22Rv1 (cell line): ENCODE measurements around the gene MAN2A1.

ENCODE experiments used
- H3K27ac ChIP-seq: fragments of 450-650 bp; 2 replicates; pipeline ENCODE4 v1.5.1; 2017
- CTCF ChIP-seq: fragments of 450-650 bp; IDR thresholded peaks from 2 replicates; pipeline ENCODE4 v1.5.1; 2017; ENCODE audit warnings: mild to moderate bottlenecking
- ZFX ChIP-seq: fragments of 450-650 bp; IDR thresholded peaks from 2 replicates; pipeline ENCODE4 v1.6.1; 2017; ENCODE audit warnings: antibody characterized with exemption, borderline replicate concordance

The MAN2A1 gene

GRCh38 chr5:109786206-109786855 lies 96.6 kb downstream of the MAN2A1 start:
- no peak for TF ChIP-seq ZFX
- TF ChIP-seq CTCF: no peak
- H3K27ac ChIP-seq: no peak overlapping the region

- no peak overlapping the region for H3K27ac ChIP-seq
- TF ChIP-seq CTCF (no peak), ZFX (no peak)
Observed at GRCh38 chr5:109788596-109788995, 98.9 kb downstream of the MAN2A1 start.

GRCh38 chr5:109792613-109793012 lies 102.9 kb downstream of the MAN2A1 start:
- H3K27ac ChIP-seq: no peak overlapping the region
- TF ChIP-seq ZFX: no peak
- TF ChIP-seq CTCF: no peak

- no peak for TF ChIP-seq ZFX
- no peak overlapping the region for H3K27ac ChIP-seq
Observed at GRCh38 chr5:109803854-109804253, 114.1 kb downstream of the MAN2A1 start.

GRCh38 chr5:109805472-109805871 lies 115.7 kb downstream of the MAN2A1 start:
- no peak overlapping the region for H3K27ac ChIP-seq
- TF ChIP-seq CTCF (no peak), ZFX (no peak)

GRCh38 chr5:109805883-109806282 lies 116.2 kb downstream of the MAN2A1 start:
- TF ChIP-seq ZFX (no peak), CTCF (no peak)

GRCh38 chr5:109812698-109813097 lies 123.0 kb downstream of the MAN2A1 start:
- H3K27ac ChIP-seq: no peak overlapping the region
- no peak for TF ChIP-seq CTCF
- TF ChIP-seq ZFX: no peak

More at GRCh38 chr5:109805883-109806282, 116.2 kb downstream of the MAN2A1 start:
- H3K27ac ChIP-seq: no peak overlapping the region

GRCh38 chr5:109816732-109817131 lies 127.0 kb downstream of the MAN2A1 start:
- no peak for TF ChIP-seq CTCF
- TF ChIP-seq ZFX: no peak

More at GRCh38 chr5:109816732-109817131, 127.0 kb downstream of the MAN2A1 start:
- no peak overlapping the region for H3K27ac ChIP-seq
